IPS DF 6.9 (cell line): Measurements from ENCODE around the gene TOX2.

Experiments
- DNase-seq: peaks from one replicate; pipeline ENCODE4 v3.0.0-alpha.2; 2013; ENCODE audit warnings: low read depth, low spot score
- H3K27ac ChIP-seq: one replicate; pipeline ENCODE4 v1.5.1; 2013; ENCODE audit warnings: low read length, control low read depth
- H3K27me3 ChIP-seq: 2 replicates; pipeline ENCODE4 v1.6.1; 2013; ENCODE audit warnings: mild to moderate bottlenecking, low read length; ENCODE audit not compliant: control insufficient read depth, insufficient read depth
- H3K36me3 ChIP-seq: 2 replicates; pipeline ENCODE4 v1.6.1; 2013; ENCODE audit warnings: low read length; ENCODE audit not compliant: control insufficient read depth, insufficient read depth
- H3K4me1 ChIP-seq: 2 replicates; pipeline ENCODE4 v1.6.1; 2013; ENCODE audit warnings: low read length; ENCODE audit not compliant: control insufficient read depth, insufficient read depth
- H3K4me3 ChIP-seq: 2 replicates; pipeline ENCODE4 v1.5.1; 2013; ENCODE audit warnings: mild to moderate bottlenecking, low read length
- H3K9me3 ChIP-seq: 2 replicates; pipeline ENCODE4 v1.6.1; 2013; ENCODE audit warnings: low read length, inconsistent platforms; ENCODE audit not compliant: control insufficient read depth, insufficient read depth
- WGBS: extraction: QIAGEN DNeasy Blood & Tissue Kit; methylation state at CpG from one replicate; pipeline ENCODE4 v1.1.7; 2013; ENCODE audit warnings: mixed read lengths, missing lambda C conversion rate; ENCODE audit not compliant: insufficient read length, insufficient coverage; 5-methylcytosine and 5-hydroxymethylcytosine counted together

Gene TOX2

GRCh38 chr20:44102582-44102981, 187.9 kb downstream of the TOX2 start:
- no peak overlapping the region for H3K27ac ChIP-seq
- H3K4me1 ChIP-seq: no peaks in the 10 kb centered on the region
- no peak overlapping the region for H3K4me3 ChIP-seq
- H3K36me3 ChIP-seq: no peaks in the 10 kb centered on the region
- no peaks in the 10 kb centered on the region for H3K9me3 ChIP-seq
- H3K27me3 ChIP-seq: no peaks in the 10 kb centered on the region
- DNase-seq: no peak
- no CpG with 5 or more reads among the region's 1 CpG for WGBS

DNA sequence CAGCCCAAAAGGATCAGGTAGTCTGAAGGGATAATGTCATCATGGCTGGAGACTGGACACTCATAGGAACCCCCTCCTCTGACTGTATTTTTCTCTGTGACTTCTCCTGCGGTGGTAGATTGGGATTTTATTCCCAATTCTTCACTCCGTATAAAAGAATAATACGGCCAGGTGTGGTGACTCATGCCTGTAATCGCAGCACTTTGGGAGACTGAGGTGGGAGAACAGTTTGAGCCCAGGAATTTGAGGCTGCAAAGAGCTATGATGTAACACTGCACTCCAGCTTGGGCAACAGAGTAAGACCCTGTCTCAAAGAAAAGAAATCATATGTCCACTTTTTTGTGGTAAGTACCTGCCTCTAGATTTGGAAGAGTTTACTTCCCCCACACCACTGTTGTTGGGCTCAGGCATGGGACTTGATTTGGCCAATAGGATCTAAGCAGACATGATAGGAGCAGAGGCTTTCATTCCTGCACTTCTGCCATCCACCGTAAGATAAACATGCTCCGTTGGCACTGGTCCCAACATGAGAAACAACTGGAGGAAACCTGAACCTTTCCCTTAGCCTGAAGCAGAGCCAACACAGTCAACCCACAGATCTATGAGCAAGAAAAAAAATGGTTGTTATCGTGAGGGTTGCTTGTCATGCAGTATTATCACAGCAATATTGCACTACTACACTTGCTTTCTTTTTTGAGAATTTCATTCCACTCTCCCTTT, 190.3 kb downstream of the TOX2 start:
- Histone ChIP-seq H3K4me1 (no peaks in the 10 kb centered on the region), H3K27me3 (no peaks in the 10 kb centered on the region), H3K4me3 (no peak overlapping the region), H3K36me3 (no peaks in the 10 kb centered on the region), H3K27ac (no peak overlapping the region), H3K9me3 (peaks cover 2% of the 10 kb centered on the region; the same call in 1 of the 2 replicates)
- DNase-seq: no peak
- WGBS: no CpG with 5 or more reads among the region's 7 CpGs

GRCh38 chr20:44106615-44107014, 192.0 kb downstream of the TOX2 start:
- no peak overlapping the region for H3K27ac ChIP-seq
- H3K4me3 ChIP-seq: no peak overlapping the region
- no CpG with 5 or more reads among the region's 5 CpGs for WGBS
- no peaks in the 10 kb centered on the region for H3K27me3 ChIP-seq
- no peak for DNase-seq
- no peaks in the 10 kb centered on the region for H3K36me3 ChIP-seq
- no peaks in the 10 kb centered on the region for H3K4me1 ChIP-seq
- H3K9me3 ChIP-seq: peaks cover 2% of the 10 kb centered on the region; the same call in 1 of the 2 replicates

GRCh38 chr20:44109951-44110361, 195.3 kb downstream of the TOX2 start:
- Histone ChIP-seq H3K27me3 (no peaks in the 10 kb centered on the region), H3K27ac (no peak overlapping the region), H3K4me1 (no peaks in the 10 kb centered on the region), H3K4me3 (no peak overlapping the region), H3K9me3 (peaks cover 2% of the 10 kb centered on the region; the same call in 1 of the 2 replicates), H3K36me3 (no peaks in the 10 kb centered on the region)
- DNase-seq: peak; percentile 35
- no CpG with 5 or more reads among the region's 5 CpGs for WGBS

- Histone ChIP-seq H3K27ac (no peak overlapping the region), H3K27me3 (no peaks in the 10 kb centered on the region), H3K36me3 (no peaks in the 10 kb centered on the region), H3K4me3 (no peak overlapping the region), H3K9me3 (peaks cover 2% of the 10 kb centered on the region; the same call in 1 of the 2 replicates), H3K4me1 (no peaks in the 10 kb centered on the region)
- no peak for DNase-seq
- WGBS: no CpG with 5 or more reads among the region's 9 CpGs
These were observed 196.3 kb downstream of the TOX2 start for GRCh38 chr20:44110816-44111568.

DNA sequence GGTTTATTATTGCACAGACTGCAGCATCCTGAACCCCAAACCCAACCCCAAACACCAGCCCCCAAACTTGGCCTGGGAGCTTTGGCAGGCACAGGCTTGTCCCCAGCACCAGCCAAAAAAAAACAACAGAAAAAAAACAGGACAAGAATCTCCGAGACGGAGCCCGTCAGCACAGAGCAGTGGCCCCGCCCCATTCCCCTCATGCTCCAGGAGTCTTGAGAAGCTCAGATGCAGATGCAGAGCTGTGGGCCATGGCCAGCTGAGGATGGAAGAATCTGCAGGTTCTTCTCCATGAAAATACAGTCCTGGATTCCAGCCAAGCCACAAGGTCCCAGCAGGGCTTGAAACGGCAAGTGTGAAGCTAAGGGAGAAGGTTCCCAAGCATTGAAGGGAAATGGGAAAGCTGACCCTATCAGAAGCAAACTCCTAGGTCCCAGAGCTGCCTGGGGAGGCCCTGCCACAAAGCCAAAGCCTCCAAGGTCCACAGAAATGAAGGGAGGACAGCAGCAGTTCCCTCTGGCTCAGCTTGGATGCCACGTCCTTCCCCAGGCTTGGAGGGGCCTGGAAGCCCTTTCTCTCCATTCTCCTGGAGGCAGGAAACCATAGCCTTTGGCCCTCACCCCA, 197.2 kb downstream of the TOX2 start:
- Histone ChIP-seq H3K4me3 (no peak overlapping the region), H3K36me3 (no peaks in the 10 kb centered on the region), H3K9me3 (peaks cover 2% of the 10 kb centered on the region; the same call in 1 of the 2 replicates), H3K27me3 (no peaks in the 10 kb centered on the region), H3K4me1 (no peaks in the 10 kb centered on the region), H3K27ac (no peak overlapping the region)
- no peak for DNase-seq
- no CpG with 5 or more reads among the region's 6 CpGs for WGBS

DNA sequence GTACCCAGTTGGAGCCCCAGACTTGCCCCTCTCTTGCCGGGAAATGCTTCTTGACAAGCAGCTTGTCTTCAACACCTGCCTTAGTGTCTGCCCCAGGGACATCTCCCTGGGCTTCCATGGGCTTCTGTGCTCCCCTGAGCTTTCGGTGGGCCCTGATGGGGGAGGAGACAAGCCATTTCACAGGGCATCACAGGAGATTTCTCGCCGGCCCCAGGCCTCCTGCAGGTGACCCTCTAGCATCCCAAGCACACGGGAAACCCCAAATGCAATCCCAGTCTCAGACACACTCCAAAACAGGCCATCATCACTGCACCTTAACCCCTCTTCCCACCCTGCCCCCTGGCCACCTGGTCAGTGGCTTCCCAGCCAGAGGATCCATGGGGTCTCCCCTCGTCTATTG, 197.8 kb downstream of the TOX2 start:
- no peaks in the 10 kb centered on the region for H3K27me3 ChIP-seq
- DNase-seq: no peak
- WGBS: no CpG with 5 or more reads among the region's 6 CpGs
- peaks cover 2% of the 10 kb centered on the region; the same call in 1 of the 2 replicates for H3K9me3 ChIP-seq
- no peak overlapping the region for H3K4me3 ChIP-seq
- H3K4me1 ChIP-seq: no peaks in the 10 kb centered on the region
- H3K27ac ChIP-seq: no peak overlapping the region
- H3K36me3 ChIP-seq: no peaks in the 10 kb centered on the region

- no peak for DNase-seq
- Histone ChIP-seq H3K4me1 (no peaks in the 10 kb centered on the region), H3K4me3 (no peak overlapping the region), H3K9me3 (peaks cover under 1% of the 10 kb centered on the region; the same call in 1 of the 2 replicates), H3K27ac (no peak overlapping the region), H3K27me3 (no peaks in the 10 kb centered on the region), H3K36me3 (no peaks in the 10 kb centered on the region)
- no CpG with 5 or more reads among the region's 7 CpGs for WGBS
These were observed 198.4 kb downstream of the TOX2 start for GRCh38 chr20:44112889-44113617.

DNA sequence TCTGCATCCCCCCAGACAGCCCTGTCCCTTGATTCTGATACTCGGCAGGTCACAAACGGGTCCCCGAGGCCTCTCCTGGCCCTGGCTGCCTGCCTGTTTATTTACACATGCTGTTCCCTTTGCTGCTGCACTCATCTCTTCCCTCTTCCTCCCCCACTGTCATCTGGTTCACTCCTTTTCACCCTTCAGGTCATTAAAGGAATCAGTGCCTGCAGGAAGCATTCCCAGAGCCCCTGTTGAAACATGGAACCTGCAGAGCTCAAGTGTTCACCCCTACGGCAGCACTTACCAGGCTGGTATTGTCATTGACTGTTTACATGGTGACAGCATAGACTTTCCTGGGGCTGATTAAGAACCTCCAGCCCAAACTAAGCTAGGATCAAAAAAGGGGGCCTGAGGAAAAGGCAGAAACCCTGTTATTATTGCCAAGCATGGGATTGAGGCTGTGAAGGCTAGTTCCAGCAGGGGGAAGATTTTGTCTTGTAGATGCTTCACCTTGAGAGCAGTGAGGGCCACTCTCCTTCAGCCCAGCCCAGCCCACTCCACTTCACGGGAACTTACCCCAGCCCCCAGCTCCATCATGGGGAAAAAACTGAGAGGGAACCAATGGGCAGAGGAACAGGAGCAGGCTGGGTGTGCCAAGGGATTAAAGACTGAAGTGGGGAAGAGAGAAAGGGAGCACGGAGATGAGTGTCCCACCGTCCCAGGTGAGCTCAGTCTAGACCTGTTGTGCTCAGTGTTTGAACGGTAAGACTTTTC, 199.1 kb downstream of the TOX2 start:
- no peak for DNase-seq
- H3K9me3 ChIP-seq: no peaks in the 10 kb centered on the region
- H3K4me3 ChIP-seq: no peak overlapping the region
- H3K36me3 ChIP-seq: no peaks in the 10 kb centered on the region
- no peak overlapping the region for H3K27ac ChIP-seq
- WGBS: no CpG with 5 or more reads among the region's 8 CpGs
- no peaks in the 10 kb centered on the region for H3K27me3 ChIP-seq
- H3K4me1 ChIP-seq: no peaks in the 10 kb centered on the region
